WTC11 (cell line): ENCODE data around the gene RNF212B. TPM values are rescaled to one million over a fixed set of nuclear protein-coding genes. Genes with fewer than 3 reads are reported as not detected.
A peak's percentile ranks its signal among the peaks of the same experiment; 100 is the strongest.

Experiments used
- CREM ChIP-seq: sonication (generic); formaldehyde crosslinking; IDR thresholded peaks from 2 replicates; pipeline ENCODE4 v1.8.1; 2022; ENCODE audit warnings: mild to moderate bottlenecking, missing genetic modification reagents, moderate library complexity
- ELF4 ChIP-seq: sonication (generic); formaldehyde crosslinking; IDR thresholded peaks from 2 replicates; pipeline ENCODE4 v1.8.1; 2022; ENCODE audit warnings: low read depth, mild to moderate bottlenecking, moderate library complexity, missing genetic modification reagents
- EMX1 ChIP-seq: fragments of 250-450 bp; sonication (Bioruptor Pico); IDR thresholded peaks from 2 replicates; pipeline ENCODE4 v1.8.0; 2021; ENCODE audit warnings: mild to moderate bottlenecking
- ETV6 ChIP-seq: sonication (generic); formaldehyde crosslinking; IDR thresholded peaks from 2 replicates; pipeline ENCODE4 v1.8.1; 2022; ENCODE audit warnings: mild to moderate bottlenecking, missing genetic modification reagents
- FOXP1 ChIP-seq: sonication (generic); formaldehyde crosslinking; IDR thresholded peaks from 2 replicates; pipeline ENCODE4 v1.8.0; 2022; ENCODE audit warnings: missing genetic modification reagents, mild to moderate bottlenecking, moderate library complexity, borderline replicate concordance
- FOXP4 ChIP-seq: sonication (generic); formaldehyde crosslinking; IDR thresholded peaks from 2 replicates; pipeline ENCODE4 v1.8.0; 2022; ENCODE audit warnings: mild to moderate bottlenecking, missing genetic modification reagents
- GTF2I ChIP-seq: fragments of 250-450 bp; sonication (Bioruptor Pico); conservative IDR thresholded peaks from 2 replicates; pipeline ENCODE4 v1.4.0; 2021; ENCODE audit warnings: mild to moderate bottlenecking
- JUN ChIP-seq: sonication (generic); formaldehyde crosslinking; IDR thresholded peaks from 2 replicates; pipeline ENCODE4 v1.8.0; 2023; ENCODE audit warnings: mild to moderate bottlenecking, missing genetic modification reagents
- MAX ChIP-seq: sonication (generic); formaldehyde crosslinking; IDR thresholded peaks from 2 replicates; pipeline ENCODE4 v1.8.0; 2022; ENCODE audit warnings: mild to moderate bottlenecking, missing genetic modification reagents
- MYBL2 ChIP-seq: sonication (generic); formaldehyde crosslinking; IDR thresholded peaks from 2 replicates; pipeline ENCODE4 v1.8.1; 2023; ENCODE audit warnings: mild to moderate bottlenecking, moderate library complexity, missing genetic modification reagents
- NR1H2 ChIP-seq: sonication (generic); formaldehyde crosslinking; IDR thresholded peaks from 2 replicates; pipeline ENCODE4 v1.9.0; 2021; ENCODE audit warnings: mild to moderate bottlenecking, moderate library complexity, missing genetic modification reagents
- NR3C1 ChIP-seq: sonication (generic); formaldehyde crosslinking; conservative IDR thresholded peaks from 2 replicates; pipeline ENCODE4 v1.8.1; 2023; ENCODE audit warnings: low read depth, mild to moderate bottlenecking, missing genetic modification reagents
- PRRX2 ChIP-seq: fragments of 250-450 bp; sonication (Bioruptor Pico); IDR thresholded peaks from 2 replicates; pipeline ENCODE4 v1.8.0; 2021; ENCODE audit warnings: mild to moderate bottlenecking
- RELA ChIP-seq: sonication (generic); formaldehyde crosslinking; IDR thresholded peaks from 2 replicates; pipeline ENCODE4 v1.8.1; 2022; ENCODE audit warnings: missing genetic modification reagents, mild to moderate bottlenecking, borderline replicate concordance
- SMAD4 ChIP-seq: sonication (generic); formaldehyde crosslinking; IDR thresholded peaks from 2 replicates; pipeline ENCODE4 v1.8.0; 2022; ENCODE audit warnings: mild to moderate bottlenecking, missing genetic modification reagents
- SP1 ChIP-seq: sonication (generic); formaldehyde crosslinking; conservative IDR thresholded peaks from 2 replicates; pipeline ENCODE4 v1.8.1; 2022; ENCODE audit warnings: missing genetic modification reagents
- STAT6 ChIP-seq: sonication (generic); formaldehyde crosslinking; conservative IDR thresholded peaks from 2 replicates; pipeline ENCODE4 v1.8.1; 2023; ENCODE audit warnings: mild to moderate bottlenecking, low read depth, missing genetic modification reagents, moderate library complexity
- TP53 ChIP-seq: sonication (generic); formaldehyde crosslinking; IDR thresholded peaks from 2 replicates; pipeline ENCODE4 v1.8.1; 2023; ENCODE audit warnings: mild to moderate bottlenecking, missing genetic modification reagents
- USF1 ChIP-seq: sonication (generic); formaldehyde crosslinking; IDR thresholded peaks from 2 replicates; pipeline ENCODE4 v1.8.0; 2022; ENCODE audit warnings: mild to moderate bottlenecking, missing genetic modification reagents
- ZBTB43 ChIP-seq: sonication (generic); formaldehyde crosslinking; IDR thresholded peaks from 2 replicates; pipeline ENCODE4 v1.8.1; 2023; ENCODE audit warnings: mild to moderate bottlenecking, missing genetic modification reagents
- ZNF232 ChIP-seq: sonication (generic); formaldehyde crosslinking; IDR thresholded peaks from 2 replicates; pipeline ENCODE4 v1.8.0; 2022; ENCODE audit warnings: mild to moderate bottlenecking, missing genetic modification reagents
- ZNF263 ChIP-seq: sonication (generic); formaldehyde crosslinking; IDR thresholded peaks from 2 replicates; pipeline ENCODE4 v1.8.1; 2022; ENCODE audit warnings: low read depth, mild to moderate bottlenecking, moderate library complexity, missing genetic modification reagents
- ZNF512 ChIP-seq: sonication (generic); formaldehyde crosslinking; IDR thresholded peaks from 2 replicates; pipeline ENCODE4 v1.8.1; 2022; ENCODE audit warnings: missing genetic modification reagents, borderline replicate concordance
- ZNF532 ChIP-seq: fragments of 250-450 bp; sonication (Bioruptor Pico); IDR thresholded peaks from 2 replicates; pipeline ENCODE4 v1.9.0; 2021; ENCODE audit warnings: mild to moderate bottlenecking, borderline replicate concordance
- ZSCAN18 ChIP-seq: fragments of 250-450 bp; sonication (Bioruptor Pico); IDR thresholded peaks from 2 replicates; pipeline ENCODE4 v2.1.2; 2022; ENCODE audit warnings: mild to moderate bottlenecking, moderate library complexity
- total RNA-seq: library from RNA; stranded (reverse); gene quantifications from 3 replicates; pipeline ENCODE4 v1.2.3, GENCODE V29; 2021
- TF ChIP-seq, protein P1 (sequence below): sonication (generic); formaldehyde crosslinking; conservative IDR thresholded peaks from 2 replicates; pipeline ENCODE4 v1.8.1; 2022; ENCODE audit warnings: mild to moderate bottlenecking, missing genetic modification reagents

The RNF212B gene
- total RNA-seq, 1 experiment from 2014 or later: 0.46 TPM

DNA sequence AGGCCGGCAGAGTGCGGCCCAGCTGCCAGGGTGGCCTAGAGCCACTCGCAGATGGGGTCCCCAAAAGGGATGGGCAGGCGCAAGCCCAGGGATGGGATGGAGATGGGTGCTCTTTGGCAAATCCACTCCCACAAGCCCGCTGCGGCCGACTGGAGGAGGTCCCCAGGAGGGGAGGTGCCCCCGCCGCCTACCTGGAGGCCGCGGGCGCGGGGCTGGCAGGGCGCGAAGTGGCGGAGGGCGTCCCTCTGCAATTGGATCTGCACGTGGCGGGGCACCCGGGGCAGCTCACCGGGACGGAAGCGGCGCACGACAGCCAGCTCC is 64.2 kb downstream of the RNF212B start (continued):
- TF ChIP-seq JUN (CRISPR knock-in tag) (0 out of 2 replicates have a peak, but pooled peaks have one; percentile 69), MYBL2 (CRISPR knock-in tag) (no peak), ZNF512 (no peak), USF1 (CRISPR knock-in tag) (peak; percentile 42; the same call in 1 of the 2 replicates), NR1H2 (CRISPR knock-in tag) (no peak), FOXP4 (CRISPR knock-in tag) (no peak), ELF4 (0 out of 2 replicates have a peak, but pooled peaks have one; percentile 3), SP1 (CRISPR knock-in tag) (no peak), ETV6 (CRISPR knock-in tag) (0 out of 2 replicates have a peak, but pooled peaks have one; percentile 41), TP53 (CRISPR knock-in tag) (peak; percentile 8; the same call in 1 of the 2 replicates), RELA (CRISPR knock-in tag) (no peak; the same call in 1 of the 2 replicates), PRRX2 (CRISPR knock-in tag) (no peak), GTF2I (CRISPR knock-in tag) (no peak), FOXP1 (CRISPR knock-in tag) (no peak), ZNF232 (CRISPR knock-in tag) (peak; percentile 71; the same call in 1 of the 2 replicates), SMAD4 (CRISPR knock-in tag) (no peak), ZSCAN18 (CRISPR knock-in tag) (no peak), ZNF532 (CRISPR knock-in tag) (no peak), CREM (no peak), NR3C1 (CRISPR knock-in tag) (no peak), ZNF263 (CRISPR knock-in tag) (no peak), STAT6 (CRISPR knock-in tag) (no peak), MAX (CRISPR knock-in tag) (peak; percentile 78), ZBTB43 (no peak), EMX1 (CRISPR knock-in tag) (no peak)
- TF ChIP-seq, protein P1, sequence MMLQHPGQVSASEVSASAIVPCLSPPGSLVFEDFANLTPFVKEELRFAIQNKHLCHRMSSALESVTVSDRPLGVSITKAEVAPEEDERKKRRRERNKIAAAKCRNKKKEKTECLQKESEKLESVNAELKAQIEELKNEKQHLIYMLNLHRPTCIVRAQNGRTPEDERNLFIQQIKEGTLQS: no peak
